Activated CD4-positive, alpha-beta T cell treated with anti-CD3 and anti-CD28 coated beads, Interleukin-2, amount 50 U/mL, for 24 hours (primary cell): ENCODE measurements around the gene ARL4C.
"Not testable (repeated sequence)": the region's sequence is repeated elsewhere in the genome, so short reads cannot be mapped to it uniquely, and the experiment has no call there.

Experiments
- DNase-seq, 2 donors: peaks; one replicate each; pipeline ENCODE4 v3.0.0-alpha.2; 2020; ENCODE audit warnings: low read depth in 1 of 2, low spot score in 1 of 2

Gene ARL4C

GRCh38 chr2:234478121-234478858 lies 18.6 kb downstream of the ARL4C start:
- no peak for DNase-seq

GRCh38 chr2:234476766-234477165 lies 20.1 kb downstream of the ARL4C start:
- no peak for DNase-seq

DNA sequence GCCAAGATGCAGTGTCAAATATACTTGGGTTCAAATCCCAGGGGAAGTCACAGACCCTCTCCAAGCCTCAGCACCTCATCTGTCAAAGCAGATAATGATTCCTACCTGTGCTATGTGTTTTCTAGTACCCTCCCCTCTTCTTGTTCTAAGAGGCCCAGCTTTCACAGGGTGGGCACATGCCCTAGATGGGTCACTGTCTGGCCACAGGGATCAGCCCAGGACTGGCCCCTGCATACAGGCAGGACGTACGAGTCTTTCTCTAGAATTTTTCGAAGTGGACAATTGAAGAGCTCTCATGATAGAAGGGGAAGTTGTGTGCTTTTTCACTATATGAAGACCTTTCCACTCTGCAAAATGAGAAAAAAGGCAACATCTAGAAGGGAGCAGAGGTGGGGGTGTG lies 22.2 kb downstream of the ARL4C start:
- no peak for DNase-seq

DNA sequence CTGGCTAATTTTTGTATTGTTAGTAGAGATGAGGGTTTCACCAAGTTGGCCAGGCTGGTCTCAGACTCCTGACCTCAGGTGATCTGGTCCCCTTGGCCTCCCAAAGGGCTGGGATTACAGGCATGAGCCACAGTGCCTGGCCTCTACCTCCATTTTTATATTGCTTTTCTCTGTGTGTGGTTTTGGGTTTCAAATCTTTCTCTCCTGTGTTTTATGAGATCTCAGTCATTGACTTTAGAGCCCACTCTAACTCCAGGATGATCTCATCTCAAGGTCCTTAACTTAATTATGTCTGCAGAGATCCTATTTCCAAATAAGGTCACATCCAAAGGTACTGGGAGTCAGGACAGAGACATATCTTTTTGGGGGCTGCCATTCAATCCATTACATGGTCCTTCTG lies 24.7 kb downstream of the ARL4C start:
- DNase-seq, result no peak

DNA sequence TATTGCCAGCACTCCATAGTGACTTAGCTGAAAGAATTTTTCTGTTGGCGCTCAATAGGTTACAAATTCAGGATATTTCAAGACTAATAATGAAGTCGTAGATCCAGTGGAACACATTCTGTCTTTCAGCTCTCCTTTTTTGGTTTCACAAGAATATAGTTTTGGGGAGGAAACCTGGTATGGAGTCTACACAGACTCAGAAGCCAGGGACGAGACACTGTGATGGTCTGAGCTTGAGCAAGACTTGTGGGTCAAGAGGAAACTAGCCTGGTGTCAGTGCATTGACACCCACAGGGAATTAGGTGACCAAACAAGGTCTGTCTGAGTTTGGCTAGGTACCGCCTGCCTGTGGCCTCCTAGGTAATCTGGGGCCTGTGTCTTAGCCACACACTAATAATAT lies 26.9 kb downstream of the ARL4C start:
- DNase-seq, result no peak

- no peak for DNase-seq
Observed at GRCh38 chr2:234469251-234469845, 27.5 kb downstream of the ARL4C start.

GRCh38 chr2:234468503-234468902 lies 28.4 kb downstream of the ARL4C start:
- DNase-seq, result no peak

- no peak for DNase-seq
Observed at GRCh38 chr2:234467289-234467688, 29.6 kb downstream of the ARL4C start.

- no peak for DNase-seq
Observed at GRCh38 chr2:234464291-234464645, 32.6 kb downstream of the ARL4C start.

GRCh38 chr2:234463626-234464290 lies 33.1 kb downstream of the ARL4C start:
- DNase-seq, result peak; percentile 41 to 77

GRCh38 chr2:234462218-234462992 lies 34.5 kb downstream of the ARL4C start:
- no peak for DNase-seq

DNA sequence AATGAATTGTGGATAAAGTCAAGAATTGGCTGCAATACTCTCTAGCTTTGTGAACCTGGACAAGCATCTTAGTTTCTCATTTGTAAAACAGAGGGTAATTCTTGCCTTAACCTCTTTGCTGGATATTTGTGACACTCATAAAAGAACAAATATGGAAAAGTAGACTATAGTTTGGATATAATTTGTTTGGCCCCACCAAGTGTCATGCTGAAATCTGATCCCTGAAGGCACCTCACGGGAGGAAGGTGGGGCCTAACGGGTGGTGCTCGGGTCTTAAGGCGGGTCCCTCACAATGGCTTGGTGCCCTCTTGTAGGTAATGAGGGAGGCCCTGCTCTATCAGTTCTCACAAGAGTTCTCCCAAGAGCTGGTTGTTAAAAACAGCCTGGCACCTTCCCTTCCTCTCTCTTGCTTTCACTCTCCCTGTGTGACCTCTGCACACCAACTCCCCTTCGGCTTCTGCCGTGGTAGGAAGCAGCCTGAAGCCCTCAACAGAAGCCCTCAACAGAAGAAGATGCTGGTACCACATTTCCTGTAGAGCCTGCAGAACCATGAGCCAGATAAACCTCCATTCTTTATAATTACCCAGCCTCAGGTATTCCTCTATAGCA lies 37.4 kb downstream of the ARL4C start:
- DNase-seq, result no peak

DNA sequence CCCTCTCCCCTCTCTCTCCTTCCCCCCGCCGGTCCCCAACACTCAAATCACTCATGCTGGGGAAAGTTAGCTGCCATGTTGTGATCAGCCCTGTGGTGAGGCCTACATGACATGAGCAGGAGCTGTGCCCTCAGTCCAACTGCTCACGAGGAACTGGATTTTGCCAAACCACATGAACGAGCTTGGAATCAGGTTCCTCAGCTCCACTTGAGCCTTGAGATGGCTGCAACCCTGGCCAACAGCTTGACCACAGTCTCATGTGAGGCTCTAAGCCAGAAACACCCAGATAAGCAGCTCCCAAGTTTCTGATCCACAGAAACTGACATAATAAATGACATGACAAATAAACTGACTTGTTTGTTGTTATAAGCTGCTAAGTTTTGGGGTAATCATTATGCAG lies 38.4 kb downstream of the ARL4C start:
- DNase-seq, result no peak

DNA sequence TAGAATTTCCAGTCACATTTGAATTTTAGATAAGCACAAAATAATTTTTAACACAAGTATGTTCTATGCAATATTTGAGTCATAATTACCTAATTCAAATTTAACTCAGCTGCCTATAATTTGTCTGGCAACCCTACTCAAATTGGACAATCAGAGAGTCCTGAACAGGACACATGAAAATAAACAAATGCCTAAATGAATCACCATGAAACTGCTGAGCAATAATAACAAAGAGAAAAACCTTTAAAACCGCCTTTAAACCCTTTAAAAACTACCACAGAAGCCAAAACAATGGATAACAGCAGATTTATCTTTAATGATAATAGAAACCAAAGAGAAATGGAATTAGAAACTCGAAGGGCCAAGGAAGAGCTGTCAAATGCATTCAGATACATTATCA lies 39.5 kb downstream of the ARL4C start:
- DNase-seq, result no peak

DNA sequence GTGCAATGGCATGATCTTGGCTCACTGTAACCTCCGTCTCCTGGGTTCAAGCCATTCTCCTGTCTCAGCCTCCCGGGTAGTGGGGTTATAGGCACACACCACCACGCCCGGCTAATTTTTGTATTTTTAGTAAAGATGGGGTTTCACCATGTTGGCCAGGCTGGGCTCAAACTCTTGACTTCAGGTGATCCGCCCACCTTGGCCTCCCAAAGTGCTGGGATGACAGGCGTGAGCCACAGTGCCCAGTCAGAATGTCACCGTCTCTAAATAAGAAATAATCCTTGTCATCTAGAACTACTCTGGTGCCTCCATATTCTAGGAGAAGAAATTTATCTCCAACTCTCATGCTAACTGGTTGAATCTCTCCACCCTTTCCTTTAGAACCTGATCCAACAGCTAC lies 41.6 kb downstream of the ARL4C start:
- not testable (repeated sequence) for DNase-seq

GRCh38 chr2:234454433-234454832 lies 42.4 kb downstream of the ARL4C start:
- DNase-seq, result no peak

- no peak for DNase-seq
Observed at GRCh38 chr2:234453216-234453615, 43.7 kb downstream of the ARL4C start.

- DNase-seq, result no peak
Observed at GRCh38 chr2:234451852-234452625, 44.8 kb downstream of the ARL4C start.

- no peak for DNase-seq
Observed at GRCh38 chr2:234451242-234451641, 45.6 kb downstream of the ARL4C start.

DNA sequence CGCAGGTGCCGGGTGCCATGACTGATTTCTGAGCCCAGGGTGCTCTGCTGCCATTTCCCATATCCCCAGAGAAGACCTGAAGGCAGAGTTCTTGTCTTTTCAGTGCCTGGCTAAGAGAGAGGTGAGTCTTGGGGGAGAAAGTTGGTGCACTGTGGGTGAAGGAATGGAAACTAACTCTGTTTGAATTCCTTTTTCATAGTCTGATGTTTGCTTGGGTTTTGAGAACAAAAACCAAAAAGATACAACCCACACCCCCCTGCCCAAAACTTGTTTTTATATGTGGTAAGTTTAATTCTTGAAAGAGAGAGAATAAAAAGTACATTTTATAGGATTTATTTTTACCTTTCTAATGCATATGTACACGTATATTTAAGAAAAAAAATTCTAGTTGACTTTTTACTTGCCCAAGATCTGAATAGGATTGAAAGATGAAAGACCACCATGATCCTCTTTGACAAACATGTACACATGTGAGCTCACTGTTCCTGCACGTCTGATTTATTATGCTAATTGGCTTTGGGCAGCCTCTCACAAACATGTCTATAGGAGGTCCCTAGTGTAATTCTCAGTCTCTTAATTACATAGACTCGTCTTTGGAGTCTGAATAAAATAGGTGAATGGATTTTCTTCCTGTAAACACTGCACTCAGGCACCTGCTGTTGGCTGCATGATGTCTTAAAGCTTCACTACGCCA lies 46.3 kb downstream of the ARL4C start:
- DNase-seq, result no peak
